A673 (cell line): ENCODE data around the gene FSTL4. TPM values are rescaled to one million over a fixed set of nuclear protein-coding genes. Genes with fewer than 3 reads are reported as not detected.

Experiments
- BruUV-seq: library from RNA; stranded (reverse); fragments of 400-500 nt; replicated peaks from 2 replicates; lab custom pipeline; 2021; lab: Mats Ljungman, UMichigan
- CTCF ChIA-PET: fragments of 300-600 bp; sonication (Branson Sonifier 250); formaldehyde crosslinking; loops from one replicate; lab custom pipeline; 2022; ENCODE audit warnings: antibody characterized with exemption; lab: Charles Lee
- POLR2A ChIA-PET: fragments of 300-600 bp; sonication (Branson Sonifier 250); formaldehyde crosslinking; loops from one replicate; lab custom pipeline; 2022; ENCODE audit warnings: antibody characterized with exemption; ENCODE audit not compliant: low non-redundant PET; lab: Charles Lee
- DNase-seq: peaks from one replicate; pipeline ENCODE4 v3.0.0-alpha.2; 2015; ENCODE audit warnings: low spot score
- H3K27ac ChIP-seq: fragments of 200-600 bp; sonication (generic); 2 replicates; pipeline ENCODE4 v1.5.1; 2016; ENCODE audit warnings: mixed run types, low read depth, mild to moderate bottlenecking, mixed read lengths, antibody characterized with exemption, low read length; ENCODE audit not compliant: poor library complexity, severe bottlenecking
- H3K27me3 ChIP-seq: fragments of 200-600 bp; sonication (generic); replicated peaks from 2 replicates; pipeline ENCODE4 v1.6.1; 2017; ENCODE audit warnings: mixed run types, low read depth, mild to moderate bottlenecking, mixed read lengths, antibody characterized with exemption, low read length; ENCODE audit not compliant: insufficient read depth, poor library complexity
- H3K36me3 ChIP-seq: fragments of 200-600 bp; sonication (generic); 2 replicates; pipeline ENCODE4 v1.6.1; 2016; ENCODE audit warnings: mixed run types, mild to moderate bottlenecking, mixed read lengths, antibody characterized with exemption, low read length; ENCODE audit not compliant: insufficient read depth, poor library complexity, severe bottlenecking
- H3K4me1 ChIP-seq: fragments of 200-600 bp; sonication (generic); 2 replicates; pipeline ENCODE4 v1.6.1; 2017; ENCODE audit warnings: mixed run types, mild to moderate bottlenecking, mixed read lengths, antibody characterized with exemption, low read length; ENCODE audit not compliant: insufficient read depth, poor library complexity, severe bottlenecking
- H3K4me3 ChIP-seq: fragments of 200-600 bp; sonication (generic); 2 replicates; pipeline ENCODE4 v1.5.1; 2016; ENCODE audit warnings: low read depth, mixed run types, mild to moderate bottlenecking, mixed read lengths, low read length; ENCODE audit not compliant: poor library complexity, severe bottlenecking
- H3K9me3 ChIP-seq: fragments of 200-600 bp; sonication (generic); 2 replicates; pipeline ENCODE4 v1.6.1; 2016; ENCODE audit warnings: mixed run types, low read depth, mild to moderate bottlenecking, mixed read lengths, antibody characterized with exemption, low read length; ENCODE audit not compliant: poor library complexity, severe bottlenecking
- EZH2 ChIP-seq: fragments of 200-600 bp; sonication (generic); IDR thresholded peaks from 2 replicates; pipeline ENCODE4 v1.6.1; 2017; ENCODE audit warnings: borderline replicate concordance, low read depth, mild to moderate bottlenecking, mixed read lengths, antibody characterized with exemption, low read length; ENCODE audit not compliant: poor library complexity, severe bottlenecking
- intact Hi-C: fragments of 100-400 bp; cut with micrococcal nuclease; formaldehyde crosslinking; loops from one replicate; pipeline ENCODE4 v1.10.0; 2022; ENCODE audit not compliant: unreplicated experiment
- total RNA-seq: library from RNA; stranded (reverse); gene quantifications from 2 replicates; pipeline ENCODE4 v1.2.3, GENCODE V29; 2021
- TF ChIP-seq, protein P1 (sequence below): fragments of 300-800, 200-600 bp; sonication (generic); conservative IDR thresholded peaks from 2 replicates; pipeline ENCODE4 v1.5.1; 2017; ENCODE audit warnings: low read depth, mild to moderate bottlenecking, antibody characterized with exemption, low read length, moderate library complexity, mixed read lengths

FSTL4 gene
- total RNA-seq, 1 experiment from 2014 or later, result 0.86 TPM

DNA sequence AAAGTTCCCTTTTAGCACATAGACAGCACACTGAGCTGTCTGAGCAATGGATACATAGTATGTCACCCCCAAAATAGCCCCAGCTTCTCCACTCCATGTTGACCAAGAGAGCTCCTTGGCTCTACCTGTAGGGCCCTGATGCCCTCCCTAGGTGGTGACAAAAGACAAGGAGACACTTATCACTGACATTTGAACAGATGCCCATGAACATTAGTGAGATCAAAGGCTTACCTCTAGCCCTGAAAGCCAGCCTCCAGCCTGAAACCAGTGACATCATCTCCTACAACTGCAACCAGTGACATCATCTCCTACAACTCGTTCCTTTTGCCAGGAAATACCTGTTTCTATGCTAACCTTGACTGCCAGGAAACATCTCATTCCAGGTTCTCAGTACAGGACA lies 122.7 kb downstream of the FSTL4 start:
- no peak for TF ChIP-seq EZH2
- TF ChIP-seq, protein P1, sequence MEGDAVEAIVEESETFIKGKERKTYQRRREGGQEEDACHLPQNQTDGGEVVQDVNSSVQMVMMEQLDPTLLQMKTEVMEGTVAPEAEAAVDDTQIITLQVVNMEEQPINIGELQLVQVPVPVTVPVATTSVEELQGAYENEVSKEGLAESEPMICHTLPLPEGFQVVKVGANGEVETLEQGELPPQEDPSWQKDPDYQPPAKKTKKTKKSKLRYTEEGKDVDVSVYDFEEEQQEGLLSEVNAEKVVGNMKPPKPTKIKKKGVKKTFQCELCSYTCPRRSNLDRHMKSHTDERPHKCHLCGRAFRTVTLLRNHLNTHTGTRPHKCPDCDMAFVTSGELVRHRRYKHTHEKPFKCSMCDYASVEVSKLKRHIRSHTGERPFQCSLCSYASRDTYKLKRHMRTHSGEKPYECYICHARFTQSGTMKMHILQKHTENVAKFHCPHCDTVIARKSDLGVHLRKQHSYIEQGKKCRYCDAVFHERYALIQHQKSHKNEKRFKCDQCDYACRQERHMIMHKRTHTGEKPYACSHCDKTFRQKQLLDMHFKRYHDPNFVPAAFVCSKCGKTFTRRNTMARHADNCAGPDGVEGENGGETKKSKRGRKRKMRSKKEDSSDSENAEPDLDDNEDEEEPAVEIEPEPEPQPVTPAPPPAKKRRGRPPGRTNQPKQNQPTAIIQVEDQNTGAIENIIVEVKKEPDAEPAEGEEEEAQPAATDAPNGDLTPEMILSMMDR, result no peak
- Histone ChIP-seq H3K4me1 (no peaks in the 10 kb centered on the region), H3K4me3 (no peak overlapping the region), H3K27me3 (no peaks in the 10 kb centered on the region), H3K36me3 (no peaks in the 10 kb centered on the region), H3K27ac (no peak overlapping the region), H3K9me3 (no peaks in the 10 kb centered on the region)
- ChIA-PET CTCF (no interaction called here), POLR2A (no interaction called here)
- intact Hi-C loops, result no loop called here
- DNase-seq, result no peak
- BruUV-seq, result no TSS peak

DNA sequence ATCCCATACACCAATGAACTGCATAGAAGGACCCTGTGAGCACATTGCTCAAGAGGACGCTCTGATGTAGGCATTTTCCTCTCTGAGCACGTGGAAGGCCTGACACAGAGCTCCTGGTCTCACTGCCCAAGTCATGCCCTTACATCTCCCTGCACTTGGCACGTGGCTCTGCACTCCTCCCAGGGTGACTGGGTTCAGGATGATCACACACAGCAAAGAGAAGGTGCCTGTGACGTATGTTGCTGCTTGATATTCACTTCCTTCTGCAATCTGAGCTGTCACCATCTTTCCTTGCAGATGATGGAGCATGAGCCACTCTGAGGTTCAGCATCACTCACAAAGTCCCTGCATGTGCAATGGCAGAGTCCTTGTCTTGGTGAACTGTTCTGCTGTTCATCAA lies 125.2 kb downstream of the FSTL4 start:
- TF ChIP-seq EZH2, result no peak
- TF ChIP-seq, protein P1, result no peak
- no peaks in the 10 kb centered on the region for H3K36me3 ChIP-seq
- H3K4me3 ChIP-seq, result no peak overlapping the region
- ChIA-PET POLR2A (no interaction called here), CTCF (no interaction called here)
- no peaks in the 10 kb centered on the region for H3K9me3 ChIP-seq
- no peaks in the 10 kb centered on the region for H3K27me3 ChIP-seq
- no TSS peak for BruUV-seq
- H3K27ac ChIP-seq, result no peak overlapping the region
- H3K4me1 ChIP-seq, result no peaks in the 10 kb centered on the region
- intact Hi-C loops, result no loop called here
- no peak for DNase-seq

DNA sequence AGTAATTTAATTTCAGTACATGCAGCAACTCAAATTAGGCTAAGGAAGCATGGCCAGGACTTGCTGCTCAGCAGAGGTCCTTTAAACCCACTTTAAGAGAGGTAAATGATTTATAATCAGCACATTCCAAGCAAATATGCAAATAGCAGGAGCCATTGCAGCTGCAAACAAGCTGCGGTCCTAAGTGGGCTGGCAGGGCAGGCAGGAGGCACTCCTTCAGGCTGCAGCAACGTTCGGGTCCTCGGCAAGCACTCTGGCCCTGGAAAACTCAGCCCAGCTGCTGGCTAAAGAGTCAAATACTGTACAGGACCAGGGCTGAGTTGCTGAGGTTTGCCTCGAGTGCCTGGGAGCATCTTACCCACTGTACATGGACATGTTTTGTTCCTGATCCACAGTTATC lies 126.9 kb downstream of the FSTL4 start:
- Histone ChIP-seq H3K36me3 (no peaks in the 10 kb centered on the region), H3K9me3 (no peaks in the 10 kb centered on the region), H3K4me3 (no peak overlapping the region), H3K27ac (no peak overlapping the region), H3K27me3 (no peaks in the 10 kb centered on the region), H3K4me1 (no peaks in the 10 kb centered on the region)
- CTCF ChIA-PET, result no interaction called here
- no TSS peak for BruUV-seq
- intact Hi-C loops, result no loop called here
- POLR2A ChIA-PET, result no interaction called here
- no peak for DNase-seq
- no peak for TF ChIP-seq EZH2
- TF ChIP-seq, protein P1, result no peak
